ENCODE measurements around the gene SEMA4A.
"Not testable (repeated sequence)": the region's sequence is repeated elsewhere in the genome, so short reads cannot be mapped to it uniquely, and the experiment has no call there.

SEMA4A gene

DNA sequence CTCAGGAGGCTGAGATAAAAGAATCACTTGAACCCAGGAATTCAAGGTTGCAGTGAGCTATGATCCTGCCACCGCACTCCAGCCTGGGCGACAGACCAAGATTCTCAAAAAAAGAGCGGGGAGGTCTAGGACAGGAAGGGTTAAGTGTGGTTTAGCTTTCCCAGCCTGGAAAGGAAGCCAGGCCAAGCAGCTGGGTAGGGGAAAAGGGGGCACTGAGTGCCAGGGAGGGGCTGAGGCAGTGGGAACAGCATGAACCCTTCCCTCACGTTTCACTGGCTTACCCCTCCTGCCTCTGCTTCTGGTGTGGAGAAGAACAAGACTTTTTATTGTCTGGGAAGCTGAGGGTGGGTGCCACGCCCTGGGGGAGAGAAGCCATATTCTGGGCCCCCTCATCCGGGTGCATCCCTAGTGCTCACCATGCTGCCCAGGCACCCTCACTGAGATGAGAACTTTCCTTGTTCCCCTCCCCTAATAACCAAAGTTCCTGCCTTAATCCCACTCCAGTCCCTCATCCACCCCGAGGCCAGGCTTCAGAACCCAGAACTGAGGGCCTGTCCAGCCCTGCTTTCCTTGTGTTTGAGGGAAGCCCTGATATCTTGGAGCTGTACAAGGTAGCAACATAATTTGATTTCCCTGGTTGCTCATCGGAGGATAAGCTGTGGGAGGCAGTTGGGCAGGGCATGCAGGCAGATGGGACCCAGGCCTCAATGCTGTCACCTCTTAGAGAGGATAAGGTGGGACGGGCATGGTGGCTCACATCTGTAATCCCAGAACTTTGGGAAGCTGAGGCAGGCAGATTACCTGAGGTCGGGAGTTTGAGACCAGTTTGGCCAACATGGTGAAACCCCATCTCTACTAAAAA, 40.9 kb upstream of the SEMA4A start:
- no peak overlapping the region for H3K4me3 ChIP-seq (ENCODE audit: low read depth in 1 of 5, low read length in 5 of 5)
- no peak overlapping the region for H3K9ac ChIP-seq (ENCODE audit: low read length in 5 of 5)
- no peaks in the 10 kb centered on the region for H3K27me3 ChIP-seq (ENCODE audit: control insufficient read depth in 5 of 5, insufficient read depth in 4 of 5, low read length in 5 of 5)
- H3K4me1 ChIP-seq (ENCODE audit: control insufficient read depth in 5 of 5, insufficient read depth in 5 of 5, low read length in 5 of 5): peaks cover 6 to 63% (median 42%) of the 10 kb centered on the region in 5 donors
- peaks cover 0 to 5% (median 2%) of the 10 kb centered on the region in 5 donors for H3K36me3 ChIP-seq (ENCODE audit: control insufficient read depth in 5 of 5, insufficient read depth in 5 of 5, low read length in 5 of 5)
- H3K27ac ChIP-seq (ENCODE audit: low read depth, low read length): peak overlapping the region; percentile 97
- H3K9me3 ChIP-seq (ENCODE audit: control insufficient read depth in 5 of 5, low read length in 5 of 5): no peaks in the 10 kb centered on the region

DNA sequence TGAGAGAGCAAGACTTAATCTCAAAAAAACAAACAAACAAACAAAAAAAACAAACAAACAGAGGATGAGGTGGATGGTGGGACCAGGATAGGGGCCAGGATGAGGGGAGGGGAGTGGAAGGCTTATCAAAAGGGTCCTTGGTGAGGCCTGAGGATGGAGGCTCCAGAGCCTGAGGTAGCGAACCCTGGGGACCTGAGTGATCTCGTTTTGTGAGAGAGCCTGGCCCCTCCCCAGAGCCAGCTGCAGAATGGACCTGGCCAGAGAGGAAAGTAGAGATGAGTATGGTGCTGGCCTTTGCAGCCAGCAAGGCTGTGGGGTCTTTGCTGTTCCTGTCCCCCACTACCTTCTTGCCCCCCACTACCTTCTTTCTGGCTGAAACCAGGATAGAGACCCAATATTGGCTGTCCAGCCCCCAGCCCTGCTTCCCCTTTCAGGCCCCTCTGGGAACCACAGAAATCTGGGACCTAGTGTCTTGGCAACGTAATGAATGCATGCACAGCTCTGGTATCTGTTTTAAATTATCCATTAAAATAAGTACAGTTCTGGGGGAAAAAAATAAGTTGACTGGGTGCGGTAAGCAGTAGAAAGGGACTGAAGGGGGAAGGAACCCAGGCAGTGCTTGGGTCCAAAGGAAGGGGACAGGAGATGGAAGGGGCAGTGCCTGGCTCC, 40.0 kb upstream of the SEMA4A start:
- no peaks in the 10 kb centered on the region for H3K27me3 ChIP-seq (ENCODE audit: control insufficient read depth in 5 of 5, insufficient read depth in 4 of 5, low read length in 5 of 5)
- peak overlapping the region in 4 of 5 donors; percentile 81 to 100 (median 98) for H3K4me3 ChIP-seq (ENCODE audit: low read depth in 1 of 5, low read length in 5 of 5)
- H3K9me3 ChIP-seq (ENCODE audit: control insufficient read depth in 5 of 5, low read length in 5 of 5): no peaks in the 10 kb centered on the region
- peaks cover 6 to 66% (median 48%) of the 10 kb centered on the region in 5 donors for H3K4me1 ChIP-seq (ENCODE audit: control insufficient read depth in 5 of 5, insufficient read depth in 5 of 5, low read length in 5 of 5)
- H3K27ac ChIP-seq (ENCODE audit: low read depth, low read length): peak overlapping the region; percentile 97
- peak overlapping the region; percentile 0 to 97 (median 41) for H3K9ac ChIP-seq (ENCODE audit: low read length in 5 of 5)
- H3K36me3 ChIP-seq (ENCODE audit: control insufficient read depth in 5 of 5, insufficient read depth in 5 of 5, low read length in 5 of 5): peaks cover 0 to 13% (median 8%) of the 10 kb centered on the region in 5 donors

- H3K9me3 ChIP-seq (ENCODE audit: control insufficient read depth in 5 of 5, low read length in 5 of 5): no peaks in the 10 kb centered on the region
- peak within 1 kb of the TSS; percentile 97 to 100 (median 100) for H3K9ac ChIP-seq (ENCODE audit: low read length in 5 of 5)
- H3K4me3 ChIP-seq (ENCODE audit: low read depth in 1 of 5, low read length in 5 of 5): peak within 1 kb of the TSS; percentile 97 to 100 (median 100)
- no peaks in the 10 kb centered on the region for H3K27me3 ChIP-seq (ENCODE audit: control insufficient read depth in 5 of 5, insufficient read depth in 4 of 5, low read length in 5 of 5)
- H3K27ac ChIP-seq (ENCODE audit: low read depth, low read length): peak within 1 kb of the TSS; percentile 97
- H3K4me1 ChIP-seq (ENCODE audit: control insufficient read depth in 5 of 5, insufficient read depth in 5 of 5, low read length in 5 of 5): peaks cover 5 to 66% (median 50%) of the 10 kb centered on the region in 5 donors
- peaks cover 0 to 18% (median 10%) of the 10 kb centered on the region in 5 donors for H3K36me3 ChIP-seq (ENCODE audit: control insufficient read depth in 5 of 5, insufficient read depth in 5 of 5, low read length in 5 of 5)
Measured at GRCh38 chr1:156114101-156114918, 39.1 kb upstream of the SEMA4A start, which contains the start of gene LMNA. Gene LMNA (plus strand): TSS chr1:156114711. CDS start chr1:156114919, 208 bp downstream.

DNA sequence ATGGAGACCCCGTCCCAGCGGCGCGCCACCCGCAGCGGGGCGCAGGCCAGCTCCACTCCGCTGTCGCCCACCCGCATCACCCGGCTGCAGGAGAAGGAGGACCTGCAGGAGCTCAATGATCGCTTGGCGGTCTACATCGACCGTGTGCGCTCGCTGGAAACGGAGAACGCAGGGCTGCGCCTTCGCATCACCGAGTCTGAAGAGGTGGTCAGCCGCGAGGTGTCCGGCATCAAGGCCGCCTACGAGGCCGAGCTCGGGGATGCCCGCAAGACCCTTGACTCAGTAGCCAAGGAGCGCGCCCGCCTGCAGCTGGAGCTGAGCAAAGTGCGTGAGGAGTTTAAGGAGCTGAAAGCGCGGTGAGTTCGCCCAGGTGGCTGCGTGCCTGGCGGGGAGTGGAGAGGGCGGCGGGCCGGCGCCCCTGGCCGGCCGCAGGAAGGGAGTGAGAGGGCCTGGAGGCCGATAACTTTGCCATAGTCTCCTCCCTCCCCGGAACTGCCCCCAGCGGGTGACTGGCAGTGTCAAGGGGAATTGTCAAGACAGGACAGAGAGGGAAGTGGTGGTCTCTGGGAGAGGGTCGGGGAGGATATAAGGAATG, 38.4 kb upstream of the SEMA4A start:
- Histone ChIP-seq H3K36me3 (ENCODE audit: control insufficient read depth in 5 of 5, insufficient read depth in 5 of 5, low read length in 5 of 5) (peaks cover 0 to 22% (median 15%) of the 10 kb centered on the region in 5 donors), H3K27ac (ENCODE audit: low read depth, low read length) (peak overlapping the region; percentile 97), H3K9ac (ENCODE audit: low read length in 5 of 5) (peak overlapping the region; percentile 97 to 100 (median 100)), H3K9me3 (ENCODE audit: control insufficient read depth in 5 of 5, low read length in 5 of 5) (no peaks in the 10 kb centered on the region), H3K4me1 (ENCODE audit: control insufficient read depth in 5 of 5, insufficient read depth in 5 of 5, low read length in 5 of 5) (peaks cover 8 to 68% (median 55%) of the 10 kb centered on the region in 5 donors), H3K27me3 (ENCODE audit: control insufficient read depth in 5 of 5, insufficient read depth in 4 of 5, low read length in 5 of 5) (no peaks in the 10 kb centered on the region), H3K4me3 (ENCODE audit: low read depth in 1 of 5, low read length in 5 of 5) (peak overlapping the region; percentile 97 to 100 (median 100))

- Histone ChIP-seq H3K27ac (ENCODE audit: low read depth, low read length) (peak overlapping the region; percentile 97), H3K4me1 (ENCODE audit: control insufficient read depth in 5 of 5, insufficient read depth in 5 of 5, low read length in 5 of 5) (peaks cover 12 to 76% (median 62%) of the 10 kb centered on the region in 5 donors)
Measured at GRCh38 chr1:156115514-156116374, 37.6 kb upstream of the SEMA4A start.

DNA sequence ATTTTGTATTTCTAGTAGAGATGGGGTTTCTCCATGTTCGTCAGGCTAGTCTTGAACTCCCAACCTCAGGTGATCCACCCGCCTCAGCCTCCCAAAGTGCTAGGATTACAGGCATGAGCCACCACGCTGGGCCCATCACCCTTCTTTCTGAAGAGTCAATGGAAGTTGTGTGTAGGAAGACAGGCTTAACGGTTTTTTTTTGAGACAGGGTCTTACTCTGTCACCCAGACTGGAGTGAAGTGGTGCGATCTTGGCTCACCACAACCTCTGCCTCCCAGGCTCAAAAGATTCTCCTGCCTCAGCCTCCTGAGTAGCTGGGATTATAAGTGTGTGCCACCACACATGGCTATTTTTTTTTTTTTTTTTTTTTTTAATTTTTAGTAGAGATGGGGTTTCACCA, 36.7 kb upstream of the SEMA4A start:
- peak overlapping the region; percentile 97 for H3K27ac ChIP-seq (ENCODE audit: low read depth, low read length)
- H3K9ac ChIP-seq (ENCODE audit: low read length in 5 of 5): peak overlapping the region; percentile 80 to 100 (median 99)
- not testable (repeated sequence) for H3K27me3 ChIP-seq (ENCODE audit: control insufficient read depth in 5 of 5, insufficient read depth in 4 of 5, low read length in 5 of 5); H3K9me3 ChIP-seq (ENCODE audit: control insufficient read depth in 5 of 5, low read length in 5 of 5)
- peaks cover 14 to 77% (median 67%) of the 10 kb centered on the region in 5 donors for H3K4me1 ChIP-seq (ENCODE audit: control insufficient read depth in 5 of 5, insufficient read depth in 5 of 5, low read length in 5 of 5)
- H3K36me3 ChIP-seq (ENCODE audit: control insufficient read depth in 5 of 5, insufficient read depth in 5 of 5, low read length in 5 of 5): peaks cover 0 to 36% (median 24%) of the 10 kb centered on the region in 5 donors
- peak overlapping the region; percentile 97 to 100 (median 100) for H3K4me3 ChIP-seq (ENCODE audit: low read depth in 1 of 5, low read length in 5 of 5)

More at GRCh38 chr1:156115514-156116374, 37.6 kb upstream of the SEMA4A start:
- H3K9me3 ChIP-seq (ENCODE audit: control insufficient read depth in 5 of 5, low read length in 5 of 5): no peaks in the 10 kb centered on the region
- peak overlapping the region; percentile 97 to 100 (median 100) for H3K4me3 ChIP-seq (ENCODE audit: low read depth in 1 of 5, low read length in 5 of 5)
- peaks cover 0 to 29% (median 21%) of the 10 kb centered on the region in 5 donors for H3K36me3 ChIP-seq (ENCODE audit: control insufficient read depth in 5 of 5, insufficient read depth in 5 of 5, low read length in 5 of 5)
- H3K9ac ChIP-seq (ENCODE audit: low read length in 5 of 5): peak overlapping the region; percentile 97 to 100 (median 100)
- no peaks in the 10 kb centered on the region for H3K27me3 ChIP-seq (ENCODE audit: control insufficient read depth in 5 of 5, insufficient read depth in 4 of 5, low read length in 5 of 5)

- H3K4me3 ChIP-seq (ENCODE audit: low read depth in 1 of 5, low read length in 5 of 5): peak overlapping the region; percentile 97 to 100 (median 100)
- no peaks in the 10 kb centered on the region for H3K9me3 ChIP-seq (ENCODE audit: control insufficient read depth in 5 of 5, low read length in 5 of 5)
- peaks cover 16 to 77% (median 70%) of the 10 kb centered on the region in 5 donors for H3K4me1 ChIP-seq (ENCODE audit: control insufficient read depth in 5 of 5, insufficient read depth in 5 of 5, low read length in 5 of 5)
- peaks cover 0 to 36% (median 24%) of the 10 kb centered on the region in 5 donors for H3K36me3 ChIP-seq (ENCODE audit: control insufficient read depth in 5 of 5, insufficient read depth in 5 of 5, low read length in 5 of 5)
- H3K9ac ChIP-seq (ENCODE audit: low read length in 5 of 5): peak overlapping the region; percentile 50 to 97 (median 79)
- no peaks in the 10 kb centered on the region for H3K27me3 ChIP-seq (ENCODE audit: control insufficient read depth in 5 of 5, insufficient read depth in 4 of 5, low read length in 5 of 5)
- peak overlapping the region; percentile 97 for H3K27ac ChIP-seq (ENCODE audit: low read depth, low read length)
Measured at GRCh38 chr1:156117414-156118176, 35.8 kb upstream of the SEMA4A start.

DNA sequence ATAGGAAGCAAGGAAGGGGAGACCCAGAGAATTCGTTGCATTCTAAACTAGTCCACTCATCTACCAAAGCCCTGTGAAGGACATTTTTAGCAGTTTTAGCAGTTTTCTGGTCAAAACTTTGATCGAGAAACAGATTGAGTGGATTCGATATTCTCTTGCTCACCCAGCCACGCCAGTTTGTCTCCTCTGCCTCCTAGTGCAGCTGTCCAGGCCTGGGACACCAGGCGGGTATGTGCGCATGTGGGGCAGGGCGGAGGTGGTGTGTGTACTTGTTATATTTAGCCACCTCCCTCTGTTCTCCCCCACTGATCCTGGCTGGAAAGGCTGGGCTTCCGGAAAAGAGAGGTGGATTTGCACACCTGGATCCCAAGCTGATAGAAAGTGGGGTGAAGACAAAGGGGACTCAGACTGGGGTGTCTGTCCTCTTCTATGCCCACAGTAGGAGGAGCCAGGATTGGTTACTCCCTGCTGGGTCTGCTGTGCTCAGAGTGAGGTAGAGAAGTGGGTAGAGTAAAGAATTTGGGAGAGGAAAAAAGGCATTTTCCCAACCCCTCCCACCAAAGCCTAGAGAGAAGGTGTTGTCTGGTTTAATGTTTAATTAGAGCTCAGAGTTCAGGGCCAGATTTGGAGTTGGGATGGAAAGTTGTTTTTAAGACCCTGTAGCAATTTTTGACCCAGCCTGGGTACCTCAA, 35.1 kb upstream of the SEMA4A start:
- peaks cover 16 to 79% (median 72%) of the 10 kb centered on the region in 5 donors for H3K4me1 ChIP-seq (ENCODE audit: control insufficient read depth in 5 of 5, insufficient read depth in 5 of 5, low read length in 5 of 5)

More for the DNA sequence above, 35.1 kb upstream of the SEMA4A start:
- Histone ChIP-seq H3K4me3 (ENCODE audit: low read depth in 1 of 5, low read length in 5 of 5) (peak overlapping the region; percentile 97 to 100 (median 100)), H3K27ac (ENCODE audit: low read depth, low read length) (peak overlapping the region; percentile 97), H3K9ac (ENCODE audit: low read length in 5 of 5) (peak overlapping the region; percentile 77 to 97 (median 89)), H3K36me3 (ENCODE audit: control insufficient read depth in 5 of 5, insufficient read depth in 5 of 5, low read length in 5 of 5) (peaks cover 0 to 36% (median 27%) of the 10 kb centered on the region in 5 donors), H3K27me3 (ENCODE audit: control insufficient read depth in 5 of 5, insufficient read depth in 4 of 5, low read length in 5 of 5) (no peaks in the 10 kb centered on the region), H3K9me3 (ENCODE audit: control insufficient read depth in 5 of 5, low read length in 5 of 5) (no peaks in the 10 kb centered on the region)

Measured in subcutaneous abdominal adipose tissue (tissue), 5 donors.